ENCODE data around the gene MARCHF3. TPM values are rescaled to one million over a fixed set of nuclear protein-coding genes. Genes with fewer than 3 reads are reported as not detected.
A peak's percentile ranks its signal among the peaks of the same experiment; 100 is the strongest.

The MARCHF3 gene
- total and polyA plus RNA-seq, 2 donors (not counting 1 experiment from before 2014, with no cell fraction given): 8.6 to 11.6 TPM

DNA sequence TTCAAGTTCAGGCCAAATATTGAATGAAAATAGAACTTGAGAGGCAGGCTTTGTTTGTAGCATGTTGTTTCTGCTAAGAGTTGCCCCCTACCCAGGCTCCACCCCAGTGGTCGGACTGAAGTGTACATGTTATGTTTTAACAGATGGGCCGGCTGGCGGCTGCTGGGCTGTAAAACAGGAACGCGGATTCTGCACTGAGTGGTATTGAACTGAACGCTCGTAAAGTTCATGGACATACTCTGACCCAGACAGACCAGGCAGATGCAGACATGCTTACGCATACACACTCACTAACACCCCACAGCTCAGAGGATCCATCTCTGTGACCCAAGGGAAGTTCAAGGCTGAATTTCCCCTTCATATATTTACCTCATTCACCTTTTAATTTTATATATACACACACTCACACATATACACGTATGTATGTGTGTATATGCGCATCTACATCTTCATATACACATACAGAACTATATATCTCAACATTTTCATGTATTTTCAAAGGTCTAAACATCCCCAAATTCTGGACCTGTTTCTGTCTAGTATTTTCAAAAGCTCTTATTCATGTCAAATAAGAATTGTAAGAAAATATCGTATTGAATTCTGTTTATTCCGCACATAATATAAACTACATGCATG lies 1.4 kb downstream of the MARCHF3 start:
- no peaks in the 10 kb centered on the region for H3K9me3 ChIP-seq (ENCODE audit: control insufficient read depth, insufficient read depth, low read depth, low read length)
- no peaks in the 10 kb centered on the region for H3K27me3 ChIP-seq (ENCODE audit: control insufficient read depth, insufficient read depth, low read length)
- no peaks in the 10 kb centered on the region for H4K20me1 ChIP-seq (ENCODE audit: control insufficient read depth, extremely low read depth, insufficient read depth, low read length)
- no peak overlapping the region for H3K9ac ChIP-seq (ENCODE audit: insufficient read depth, low read length)
- peak overlapping the region; percentile 79 to 97 (median 87) for H3K4me3 ChIP-seq (replicated peaks in 1 of 4; ENCODE audit: control extremely low read depth in 1 of 4, insufficient read depth in 1 of 4, low read depth in 3 of 4, low read length in 4 of 4)
- no peaks in the 10 kb centered on the region for H3K36me3 ChIP-seq (ENCODE audit: control insufficient read depth, insufficient read depth, low read length)
- DNase-seq (ENCODE audit: low read depth in 2 of 2): peak; percentile 8 to 30
- H3K79me2 ChIP-seq (ENCODE audit: control insufficient read depth, insufficient read depth, low read length): peaks cover 13% of the 10 kb centered on the region
- H3K4me2 ChIP-seq (ENCODE audit: extremely low read depth, insufficient read depth, low read length): peak overlapping the region; percentile 72
- no peak overlapping the region for H2AFZ ChIP-seq (ENCODE audit: low read length)
- TF ChIP-seq EZH2 (IDR thresholded peaks at IDR 0.05; ENCODE audit: low read length, missing control alignments): no peak
- peaks cover 2% of the 10 kb centered on the region for H3K4me1 ChIP-seq (ENCODE audit: control insufficient read depth, extremely low read depth, insufficient read depth, low read length)
- no peak overlapping the region for H3K27ac ChIP-seq (ENCODE audit: insufficient read depth, low read length)

DNA sequence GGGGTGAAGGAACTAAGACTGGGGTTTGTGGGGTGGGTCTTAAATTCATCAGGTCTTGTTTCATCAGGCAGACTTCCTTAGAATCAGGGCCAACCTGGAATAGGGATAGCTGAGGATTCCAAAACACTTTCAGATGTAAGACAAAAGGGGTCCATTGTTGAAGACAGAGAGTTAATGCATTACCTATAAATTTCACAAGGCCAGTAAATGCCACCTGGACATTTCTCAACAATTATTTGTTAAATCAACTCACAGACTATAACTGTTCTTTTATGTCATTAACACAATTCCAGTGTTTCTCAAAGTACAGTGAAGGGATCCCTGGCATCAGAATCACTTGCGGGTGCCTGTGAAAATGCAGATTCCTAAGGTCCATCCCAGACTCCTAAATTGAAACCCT lies 2.8 kb downstream of the MARCHF3 start:
- DNase-seq (ENCODE audit: low read depth in 2 of 2): no peak
- Histone ChIP-seq H3K36me3 (ENCODE audit: control insufficient read depth, insufficient read depth, low read length) (no peaks in the 10 kb centered on the region), H3K27ac (ENCODE audit: insufficient read depth, low read length) (no peak overlapping the region), H3K4me1 (ENCODE audit: control insufficient read depth, extremely low read depth, insufficient read depth, low read length) (peaks cover 2% of the 10 kb centered on the region), H3K4me3 (replicated peaks in 1 of 4; ENCODE audit: control extremely low read depth in 1 of 4, insufficient read depth in 1 of 4, low read depth in 3 of 4, low read length in 4 of 4) (no peak overlapping the region), H3K9ac (ENCODE audit: insufficient read depth, low read length) (no peak overlapping the region), H2AFZ (ENCODE audit: low read length) (no peak overlapping the region), H3K4me2 (ENCODE audit: extremely low read depth, insufficient read depth, low read length) (no peak overlapping the region), H3K9me3 (ENCODE audit: control insufficient read depth, insufficient read depth, low read depth, low read length) (no peaks in the 10 kb centered on the region), H3K79me2 (ENCODE audit: control insufficient read depth, insufficient read depth, low read length) (peaks cover 13% of the 10 kb centered on the region), H4K20me1 (ENCODE audit: control insufficient read depth, extremely low read depth, insufficient read depth, low read length) (no peaks in the 10 kb centered on the region), H3K27me3 (ENCODE audit: control insufficient read depth, insufficient read depth, low read length) (no peaks in the 10 kb centered on the region)
- TF ChIP-seq, protein P1, sequence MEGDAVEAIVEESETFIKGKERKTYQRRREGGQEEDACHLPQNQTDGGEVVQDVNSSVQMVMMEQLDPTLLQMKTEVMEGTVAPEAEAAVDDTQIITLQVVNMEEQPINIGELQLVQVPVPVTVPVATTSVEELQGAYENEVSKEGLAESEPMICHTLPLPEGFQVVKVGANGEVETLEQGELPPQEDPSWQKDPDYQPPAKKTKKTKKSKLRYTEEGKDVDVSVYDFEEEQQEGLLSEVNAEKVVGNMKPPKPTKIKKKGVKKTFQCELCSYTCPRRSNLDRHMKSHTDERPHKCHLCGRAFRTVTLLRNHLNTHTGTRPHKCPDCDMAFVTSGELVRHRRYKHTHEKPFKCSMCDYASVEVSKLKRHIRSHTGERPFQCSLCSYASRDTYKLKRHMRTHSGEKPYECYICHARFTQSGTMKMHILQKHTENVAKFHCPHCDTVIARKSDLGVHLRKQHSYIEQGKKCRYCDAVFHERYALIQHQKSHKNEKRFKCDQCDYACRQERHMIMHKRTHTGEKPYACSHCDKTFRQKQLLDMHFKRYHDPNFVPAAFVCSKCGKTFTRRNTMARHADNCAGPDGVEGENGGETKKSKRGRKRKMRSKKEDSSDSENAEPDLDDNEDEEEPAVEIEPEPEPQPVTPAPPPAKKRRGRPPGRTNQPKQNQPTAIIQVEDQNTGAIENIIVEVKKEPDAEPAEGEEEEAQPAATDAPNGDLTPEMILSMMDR (conservative IDR thresholded peaks at IDR 0.05 in 1 of 2, IDR thresholded peaks at IDR 0.05 in 1 of 2; ENCODE audit: low read depth in 1 of 2, low read length in 2 of 2): no peak
- TF ChIP-seq EZH2 (IDR thresholded peaks at IDR 0.05; ENCODE audit: low read length, missing control alignments): no peak

DNA sequence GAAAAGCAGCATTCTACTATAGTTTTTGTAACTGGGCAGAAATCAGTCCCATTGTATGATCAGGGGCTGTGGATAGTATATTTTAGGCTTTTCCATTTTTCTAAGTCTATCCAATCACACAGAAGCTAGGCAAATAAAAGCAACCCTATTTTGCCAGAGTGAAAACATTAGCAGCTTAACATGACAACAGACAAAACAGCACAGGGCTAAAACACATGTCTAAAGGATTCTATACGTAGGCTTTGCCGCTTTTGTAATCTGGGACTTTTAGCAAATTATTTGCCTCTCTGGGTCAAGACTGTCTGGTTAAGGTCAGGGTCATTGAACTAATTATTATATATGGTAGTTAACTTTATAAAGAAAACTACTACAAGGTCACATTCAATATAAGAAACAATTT lies 4.2 kb downstream of the MARCHF3 start:
- H3K9ac ChIP-seq (ENCODE audit: insufficient read depth, low read length): no peak overlapping the region
- H2AFZ ChIP-seq (ENCODE audit: low read length): no peak overlapping the region
- no peaks in the 10 kb centered on the region for H4K20me1 ChIP-seq (ENCODE audit: control insufficient read depth, extremely low read depth, insufficient read depth, low read length)
- H3K79me2 ChIP-seq (ENCODE audit: control insufficient read depth, insufficient read depth, low read length): peaks cover 13% of the 10 kb centered on the region
- H3K27ac ChIP-seq (ENCODE audit: insufficient read depth, low read length): no peak overlapping the region
- TF ChIP-seq, protein P1 (conservative IDR thresholded peaks at IDR 0.05 in 1 of 2, IDR thresholded peaks at IDR 0.05 in 1 of 2; ENCODE audit: low read depth in 1 of 2, low read length in 2 of 2): no peak
- no peak for TF ChIP-seq EZH2 (IDR thresholded peaks at IDR 0.05; ENCODE audit: low read length, missing control alignments)
- H3K4me3 ChIP-seq (replicated peaks in 1 of 4; ENCODE audit: control extremely low read depth in 1 of 4, insufficient read depth in 1 of 4, low read depth in 3 of 4, low read length in 4 of 4): no peak overlapping the region
- H3K9me3 ChIP-seq (ENCODE audit: control insufficient read depth, insufficient read depth, low read depth, low read length): no peaks in the 10 kb centered on the region
- H3K4me2 ChIP-seq (ENCODE audit: extremely low read depth, insufficient read depth, low read length): no peak overlapping the region
- no peaks in the 10 kb centered on the region for H3K36me3 ChIP-seq (ENCODE audit: control insufficient read depth, insufficient read depth, low read length)
- H3K27me3 ChIP-seq (ENCODE audit: control insufficient read depth, insufficient read depth, low read length): no peaks in the 10 kb centered on the region
- DNase-seq (ENCODE audit: low read depth in 2 of 2): no peak
- peaks cover 2% of the 10 kb centered on the region for H3K4me1 ChIP-seq (ENCODE audit: control insufficient read depth, extremely low read depth, insufficient read depth, low read length)

Measured in fibroblast of lung (primary cell).